Fibroblast of lung (primary cell): ENCODE measurements around the gene NFAM1. TPM values are rescaled to one million over a fixed set of nuclear protein-coding genes. Genes with fewer than 3 reads are reported as not detected.

Experiments used
- DNase-seq, 2 donors: peaks; one replicate each; pipeline versions ENCODE4 v3.0.0 to v3.0.0-alpha.2; 2010; ENCODE audit warnings: low read depth in 2 of 2
- H2AFZ ChIP-seq: 2 replicates; pipeline ENCODE4 v1.5.1; 2012; ENCODE audit warnings: low read length, control low read depth, inconsistent platforms
- H3K27ac ChIP-seq: 2 replicates; pipeline ENCODE4 v1.5.1; 2011; ENCODE audit warnings: low read length, control low read depth; ENCODE audit not compliant: insufficient read depth
- H3K27me3 ChIP-seq: 2 replicates; pipeline ENCODE4 v1.5.1; 2011; ENCODE audit warnings: mild to moderate bottlenecking, low read length; ENCODE audit not compliant: control insufficient read depth, insufficient read depth
- H3K36me3 ChIP-seq: 2 replicates; pipeline ENCODE4 v1.5.1; 2011; ENCODE audit warnings: low read length; ENCODE audit not compliant: control insufficient read depth, insufficient read depth
- H3K4me1 ChIP-seq: 2 replicates; pipeline ENCODE4 v1.5.1; 2011; ENCODE audit warnings: low read length; ENCODE audit not compliant: control insufficient read depth, insufficient read depth; ENCODE audit errors: extremely low read depth
- H3K4me2 ChIP-seq: 2 replicates; pipeline ENCODE4 v1.5.1; 2011; ENCODE audit warnings: low read length, control low read depth; ENCODE audit not compliant: insufficient read depth; ENCODE audit errors: extremely low read depth
- H3K4me3 ChIP-seq, 4 experiments: fragments of 200-600 bp in 1 of 4; sonication (generic) in 1 of 4; replicated peaks in 1 of 4; 2 replicates each; pipeline ENCODE4 v1.5.1; 2011 to 2016; ENCODE audit warnings: low read length in 4 of 4, low read depth in 3 of 4, mild to moderate bottlenecking in 3 of 4, control low read depth in 2 of 4, inconsistent platforms in 1 of 4, mixed read lengths in 1 of 4; ENCODE audit not compliant: insufficient read depth in 1 of 4; ENCODE audit errors: control extremely low read depth in 1 of 4
- H3K79me2 ChIP-seq: 2 replicates; pipeline ENCODE4 v1.5.1; 2012; ENCODE audit warnings: mild to moderate bottlenecking, low read length, inconsistent platforms; ENCODE audit not compliant: control insufficient read depth, insufficient read depth
- H3K9ac ChIP-seq: 2 replicates; pipeline ENCODE4 v1.5.1; 2011; ENCODE audit warnings: mild to moderate bottlenecking, low read length, control low read depth; ENCODE audit not compliant: insufficient read depth
- H3K9me3 ChIP-seq: 2 replicates; pipeline ENCODE4 v1.5.1; 2012; ENCODE audit warnings: low read depth, low read length; ENCODE audit not compliant: control insufficient read depth, insufficient read depth
- H4K20me1 ChIP-seq: 2 replicates; pipeline ENCODE4 v1.5.1; 2011; ENCODE audit warnings: low read length; ENCODE audit not compliant: control insufficient read depth, insufficient read depth; ENCODE audit errors: extremely low read depth
- CTCF ChIP-seq, 2 donors: IDR thresholded peaks in 1 of 2; conservative IDR thresholded peaks in 1 of 2; 1 replicate in 1 of 2; 2 replicates in 1 of 2; pipeline ENCODE4 v1.5.1; 2011 to 2012; ENCODE audit warnings: low read length in 2 of 2, control low read depth in 1 of 2, inconsistent platforms in 1 of 2, low read depth in 1 of 2, mild to moderate bottlenecking in 1 of 2
- EZH2 ChIP-seq: IDR thresholded peaks from 2 replicates; pipeline ENCODE4 v1.5.1; 2012; ENCODE audit warnings: low read length, control low read depth, mild to moderate bottlenecking; ENCODE audit errors: missing control alignments
- polyA plus RNA-seq, 2 donors: library from polyadenylated mRNA; depleted of rRNA in 1 of 2; stranded (reverse) in 1 of 2; unstranded in 1 of 2; fragments of >200 nt; gene quantifications; 2 replicates each; pipeline ENCODE4 v1.2.1, GENCODE V29; 2011 to 2012; ENCODE audit warnings: missing spikeins in 1 of 2
- total RNA-seq: library from RNA; depleted of rRNA; stranded (reverse); fragments of >200 nt; gene quantifications from 2 replicates; pipeline ENCODE4 v1.2.1, GENCODE V29; 2014

The NFAM1 gene
- total and polyA plus RNA-seq, 2 donors (not counting 1 experiment from before 2014, with no cell fraction given), result 0.17 TPM; not detected in 1

GRCh38 chr22:42360348-42360747, 71.9 kb downstream of the NFAM1 start:
- DNase-seq, result no peak
- H2AFZ ChIP-seq, result no peak overlapping the region
- no peaks in the 10 kb centered on the region for H4K20me1 ChIP-seq
- no peak for TF ChIP-seq CTCF (conservative IDR thresholded peaks at IDR 0.05 in 1 of 2, IDR thresholded peaks at IDR 0.05 in 1 of 2; ENCODE audit: low read depth in 1 of 2, low read length in 2 of 2)
- TF ChIP-seq EZH2, result no peak
- H3K4me3 ChIP-seq, result no peak overlapping the region
- H3K27me3 ChIP-seq, result peaks cover 4% of the 10 kb centered on the region
- H3K4me1 ChIP-seq, result peaks cover 3% of the 10 kb centered on the region
- no peak overlapping the region for H3K27ac ChIP-seq
- no peaks in the 10 kb centered on the region for H3K79me2 ChIP-seq
- no peak overlapping the region for H3K9ac ChIP-seq
- H3K36me3 ChIP-seq, result no peaks in the 10 kb centered on the region
- no peak overlapping the region for H3K4me2 ChIP-seq
- no peaks in the 10 kb centered on the region for H3K9me3 ChIP-seq

GRCh38 chr22:42358643-42359558, 73.3 kb downstream of the NFAM1 start:
- H3K27ac ChIP-seq, result no peak overlapping the region
- H3K9me3 ChIP-seq, result no peaks in the 10 kb centered on the region
- no peak overlapping the region for H3K9ac ChIP-seq
- H3K79me2 ChIP-seq, result no peaks in the 10 kb centered on the region
- no peak overlapping the region for H3K4me3 ChIP-seq
- no peaks in the 10 kb centered on the region for H3K36me3 ChIP-seq
- H2AFZ ChIP-seq, result no peak overlapping the region
- no peaks in the 10 kb centered on the region for H3K27me3 ChIP-seq
- H3K4me2 ChIP-seq, result no peak overlapping the region
- DNase-seq, result no peak
- H4K20me1 ChIP-seq, result no peaks in the 10 kb centered on the region
- no peaks in the 10 kb centered on the region for H3K4me1 ChIP-seq
- TF ChIP-seq CTCF (conservative IDR thresholded peaks at IDR 0.05 in 1 of 2, IDR thresholded peaks at IDR 0.05 in 1 of 2; ENCODE audit: low read depth in 1 of 2, low read length in 2 of 2), result no peak
- no peak for TF ChIP-seq EZH2

- H3K4me1 ChIP-seq, result no peaks in the 10 kb centered on the region
- H3K9me3 ChIP-seq, result no peaks in the 10 kb centered on the region
- H3K27me3 ChIP-seq, result no peaks in the 10 kb centered on the region
- H3K4me3 ChIP-seq, result no peak overlapping the region
- no peaks in the 10 kb centered on the region for H3K36me3 ChIP-seq
- no peak overlapping the region for H3K4me2 ChIP-seq
- TF ChIP-seq EZH2, result no peak
- no peak for TF ChIP-seq CTCF (conservative IDR thresholded peaks at IDR 0.05 in 1 of 2, IDR thresholded peaks at IDR 0.05 in 1 of 2; ENCODE audit: low read depth in 1 of 2, low read length in 2 of 2)
- H3K9ac ChIP-seq, result no peak overlapping the region
- no peak overlapping the region for H2AFZ ChIP-seq
- DNase-seq, result no peak
- no peaks in the 10 kb centered on the region for H3K79me2 ChIP-seq
- no peak overlapping the region for H3K27ac ChIP-seq
- H4K20me1 ChIP-seq, result no peaks in the 10 kb centered on the region
These were observed 74.4 kb downstream of the NFAM1 start for GRCh38 chr22:42357634-42358296.
